Activated T-helper 1 cell treated with anti-CD3 and anti-CD28 coated beads, Interleukin-12 subunit alpha, Interleukin-12 subunit beta, Interleukin-2, Interleukin-4 antibody, amounts not matched to agents 30 ng/mL and 10 ng/mL and 1 ng/mL, durations not matched to agents 14 hours and 24 hours and 36 hours (primary cell): ENCODE measurements around the gene HK1. TPM values are rescaled to one million over a fixed set of nuclear protein-coding genes. Genes with fewer than 3 reads are reported as not detected.

Experiments
- DNase-seq: peaks from one replicate; pipeline ENCODE4 v3.0.0; 2021; ENCODE audit warnings: low spot score
- H3K27ac Mint-ChIP-seq: one replicate; pipeline ENCODE4 v1.8.0; 2021; ENCODE audit warnings: mild to moderate bottlenecking, mixed read lengths
- H3K27me3 Mint-ChIP-seq: one replicate; pipeline ENCODE4 v1.8.0; 2022; ENCODE audit warnings: mild to moderate bottlenecking, moderate library complexity, mixed read lengths; ENCODE audit not compliant: insufficient read depth
- H3K36me3 Mint-ChIP-seq: one replicate; pipeline ENCODE4 v1.8.0; 2021; ENCODE audit warnings: low read depth, mixed read lengths
- H3K4me1 Mint-ChIP-seq: one replicate; pipeline ENCODE4 v1.8.0; 2021; ENCODE audit warnings: low read depth, mixed read lengths
- H3K4me3 Mint-ChIP-seq: one replicate; pipeline ENCODE4 v1.8.0; 2021; ENCODE audit warnings: mild to moderate bottlenecking, moderate library complexity, mixed read lengths
- H3K9me3 Mint-ChIP-seq: one replicate; pipeline ENCODE4 v1.8.0; 2021; ENCODE audit warnings: mixed read lengths
- intact Hi-C: fragments of 100-400 bp; cut with micrococcal nuclease; formaldehyde crosslinking; loops from one replicate; pipeline ENCODE4 v1.15.1; 2024
- total RNA-seq: library from RNA; stranded (reverse); gene quantifications from 2 replicates; pipeline ENCODE4 v1.2.3, GENCODE V29; 2022

HK1 gene
- 155 and 161 TPM in 2 replicates for total RNA-seq

- peaks cover 10% of the 10 kb centered on the region for H3K27me3 Mint-ChIP-seq
- H3K27ac Mint-ChIP-seq, result no peak within 1 kb of the TSS
- no peaks in the 10 kb centered on the region for H3K9me3 Mint-ChIP-seq
- H3K36me3 Mint-ChIP-seq, result no peaks in the 10 kb centered on the region
- H3K4me3 Mint-ChIP-seq, result no peak within 1 kb of the TSS
- no peaks in the 10 kb centered on the region for H3K4me1 Mint-ChIP-seq
- intact Hi-C loops, result no loop called here
- DNase-seq, result no peak
Observed at GRCh38 chr10:69278446-69278963, at the start of gene HK1. Gene HK1 (plus strand): TSS chr10:69278496.

GRCh38 chr10:69229616-69229916 lies 48.7 kb upstream of the HK1 start:
- Mint-ChIP-seq H3K9me3 (no peaks in the 10 kb centered on the region), H3K4me1 (peaks cover 72% of the 10 kb centered on the region), H3K4me3 (peak overlapping the region; percentile 82), H3K27ac (peak overlapping the region; percentile 93), H3K27me3 (no peaks in the 10 kb centered on the region), H3K36me3 (no peaks in the 10 kb centered on the region)
- no peak for DNase-seq
- intact Hi-C loops, result no loop called here

- H3K4me1 Mint-ChIP-seq, result peaks cover 67% of the 10 kb centered on the region
- H3K27ac Mint-ChIP-seq, result peak overlapping the region; percentile 93
- no peaks in the 10 kb centered on the region for H3K9me3 Mint-ChIP-seq
- H3K27me3 Mint-ChIP-seq, result no peaks in the 10 kb centered on the region
- intact Hi-C loops, result no loop called here
- no peaks in the 10 kb centered on the region for H3K36me3 Mint-ChIP-seq
- no peak for DNase-seq
- no peak overlapping the region for H3K4me3 Mint-ChIP-seq
Observed at GRCh38 chr10:69230128-69230527, 48.2 kb upstream of the HK1 start.

DNA sequence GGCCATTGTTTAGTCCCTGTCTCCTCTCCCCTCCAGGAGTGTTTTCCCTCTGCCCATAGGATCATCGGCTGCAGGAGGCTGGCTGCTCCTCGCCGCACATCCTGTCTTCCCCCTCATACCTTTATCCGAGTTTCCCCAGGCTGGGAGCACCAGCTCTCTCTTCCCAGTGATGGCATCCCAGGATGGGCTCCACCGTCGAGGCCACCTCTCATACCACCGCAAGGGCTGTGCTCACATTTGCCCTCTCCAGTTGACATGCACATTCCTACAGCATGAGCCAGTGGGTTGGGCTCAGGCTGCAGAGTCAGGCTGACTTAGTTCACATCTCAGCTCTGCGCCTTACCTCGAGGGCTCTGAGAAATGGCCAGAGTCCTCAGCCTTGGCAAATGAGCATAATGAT lies 46.0 kb upstream of the HK1 start:
- no peaks in the 10 kb centered on the region for H3K36me3 Mint-ChIP-seq
- no peaks in the 10 kb centered on the region for H3K27me3 Mint-ChIP-seq
- H3K9me3 Mint-ChIP-seq, result no peaks in the 10 kb centered on the region
- intact Hi-C loops, result no loop called here
- DNase-seq, result no peak
- H3K27ac Mint-ChIP-seq, result peak overlapping the region; percentile 14
- H3K4me3 Mint-ChIP-seq, result no peak overlapping the region
- H3K4me1 Mint-ChIP-seq, result peaks cover 55% of the 10 kb centered on the region

DNA sequence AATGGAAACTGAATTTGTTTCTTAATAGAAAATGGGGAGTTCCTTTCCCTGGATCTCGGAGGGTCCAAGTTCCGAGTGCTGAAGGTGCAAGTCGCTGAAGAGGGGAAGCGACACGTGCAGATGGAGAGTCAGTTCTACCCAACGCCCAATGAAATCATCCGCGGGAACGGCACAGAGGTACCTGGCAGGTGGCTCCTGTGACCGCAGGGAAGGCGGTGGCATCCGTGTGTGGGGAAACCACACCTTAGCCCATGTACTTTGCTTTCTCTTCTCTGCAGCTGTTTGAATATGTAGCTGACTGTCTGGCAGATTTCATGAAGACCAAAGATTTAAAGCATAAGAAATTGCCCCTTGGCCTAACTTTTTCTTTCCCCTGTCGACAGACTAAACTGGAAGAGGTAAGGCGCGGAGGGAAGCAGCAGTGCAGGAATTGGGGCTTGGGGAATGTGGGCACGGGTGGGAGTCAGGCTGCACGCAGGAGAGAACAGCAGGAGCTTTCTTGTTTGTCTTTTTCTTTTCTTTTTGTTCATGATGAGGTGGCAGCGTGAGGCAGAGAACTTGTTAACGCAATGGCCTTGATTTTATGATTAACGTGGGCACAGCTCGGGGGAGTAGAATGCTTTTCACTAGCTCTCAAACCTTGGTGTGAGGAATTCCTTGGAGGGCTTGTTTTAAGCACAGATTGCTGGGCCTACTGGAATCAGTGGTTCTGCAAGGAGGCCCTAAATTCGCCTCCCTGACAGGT lies 45.4 kb upstream of the HK1 start:
- Mint-ChIP-seq H3K4me3 (peak overlapping the region; percentile 40), H3K27ac (peak overlapping the region; percentile 10), H3K4me1 (peaks cover 55% of the 10 kb centered on the region), H3K27me3 (no peaks in the 10 kb centered on the region), H3K36me3 (no peaks in the 10 kb centered on the region), H3K9me3 (no peaks in the 10 kb centered on the region)
- intact Hi-C loops, result no loop called here
- peak; percentile 10 for DNase-seq

DNA sequence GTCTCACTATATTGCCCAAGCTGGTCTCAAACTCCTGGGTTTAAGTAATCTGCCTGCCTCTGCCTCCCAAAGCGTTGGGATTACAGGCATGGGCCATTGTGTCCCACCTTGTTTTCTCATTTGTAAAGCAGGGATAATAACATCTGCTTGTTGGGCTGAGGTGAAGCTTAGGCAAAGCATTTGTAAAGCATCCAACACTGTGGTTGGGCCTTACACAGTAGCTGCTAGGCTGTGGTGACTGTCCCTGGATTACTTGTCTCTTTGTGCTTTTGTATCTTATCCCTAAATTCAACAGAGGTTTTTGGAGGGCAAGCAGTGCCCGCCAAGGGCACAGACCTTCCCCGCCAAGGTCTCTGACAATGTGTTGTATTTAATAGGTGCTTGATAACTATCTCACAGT lies 43.8 kb upstream of the HK1 start:
- H3K27me3 Mint-ChIP-seq, result no peaks in the 10 kb centered on the region
- peaks cover 40% of the 10 kb centered on the region for H3K4me1 Mint-ChIP-seq
- no peak for DNase-seq
- H3K4me3 Mint-ChIP-seq, result no peak overlapping the region
- H3K27ac Mint-ChIP-seq, result no peak overlapping the region
- H3K36me3 Mint-ChIP-seq, result no peaks in the 10 kb centered on the region
- no peaks in the 10 kb centered on the region for H3K9me3 Mint-ChIP-seq
- intact Hi-C loops, result no loop called here

DNA sequence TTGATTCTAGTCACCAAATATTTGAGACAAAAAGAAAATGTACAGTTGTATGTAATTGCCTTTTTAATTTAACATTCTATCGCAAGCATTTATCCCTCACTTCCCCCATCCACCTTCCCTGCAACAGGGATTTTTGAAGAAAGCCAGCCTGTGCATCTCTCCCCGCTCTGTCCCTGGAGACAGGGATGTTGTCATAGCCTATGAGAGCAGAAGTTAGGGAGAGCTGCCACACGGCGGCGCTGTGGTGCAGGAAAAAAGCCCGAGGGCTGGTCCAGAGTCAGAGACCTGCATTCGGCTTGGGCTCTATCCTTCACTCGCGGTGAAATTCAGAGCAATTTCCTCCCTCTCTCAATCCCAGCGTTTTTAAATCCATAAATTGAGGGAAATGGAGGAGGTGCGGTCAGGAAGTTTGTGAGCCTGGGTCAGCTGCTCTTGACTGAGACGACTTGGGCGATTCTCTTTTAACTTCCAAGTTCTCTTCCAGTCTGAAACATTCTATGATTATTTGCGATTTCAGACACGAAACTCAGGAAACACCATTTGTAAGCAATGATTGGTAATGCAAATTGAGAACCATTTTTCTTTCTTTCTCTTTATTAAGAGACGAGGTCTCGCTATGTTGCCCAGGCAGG lies 40.7 kb upstream of the HK1 start:
- DNase-seq, result peak; percentile 78
- H3K4me1 Mint-ChIP-seq, result peaks cover 15% of the 10 kb centered on the region
- H3K9me3 Mint-ChIP-seq, result no peaks in the 10 kb centered on the region
- no peak overlapping the region for H3K27ac Mint-ChIP-seq
- intact Hi-C loops, result loop anchor here (1.0 to 5.0 kb wide), 7 partner anchors 15 to 270 kb away; no protein-coding TSS in a partner anchor
- peaks cover 2% of the 10 kb centered on the region for H3K27me3 Mint-ChIP-seq
- no peaks in the 10 kb centered on the region for H3K36me3 Mint-ChIP-seq
- no peak overlapping the region for H3K4me3 Mint-ChIP-seq

DNA sequence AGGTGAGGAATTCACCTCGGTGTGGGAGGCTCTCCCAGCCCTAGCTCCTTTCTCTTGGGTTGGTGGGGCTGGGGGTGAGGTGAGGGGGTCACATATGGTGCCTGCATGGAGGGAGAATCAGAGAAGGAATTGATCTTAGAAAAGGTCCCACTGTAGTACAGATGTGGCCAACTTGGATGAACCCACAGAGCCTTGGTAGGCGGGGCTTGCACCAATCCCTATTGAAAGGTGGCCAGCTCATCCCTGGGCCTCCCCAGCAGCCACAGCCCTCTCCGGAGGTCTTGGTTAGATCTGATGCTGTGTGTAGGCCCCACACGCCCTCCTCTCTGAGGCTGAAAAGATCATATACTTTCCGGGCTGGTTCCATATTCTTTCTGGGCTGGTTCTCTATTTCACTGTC lies 39.2 kb upstream of the HK1 start:
- H3K9me3 Mint-ChIP-seq, result no peaks in the 10 kb centered on the region
- H3K27ac Mint-ChIP-seq, result no peak overlapping the region
- no peak for DNase-seq
- H3K4me3 Mint-ChIP-seq, result no peak overlapping the region
- no peaks in the 10 kb centered on the region for H3K36me3 Mint-ChIP-seq
- intact Hi-C loops, result loop anchor here (5.0 kb wide), 1 partner anchor 48 kb away; no protein-coding TSS in a partner anchor
- H3K4me1 Mint-ChIP-seq, result peaks cover 7% of the 10 kb centered on the region
- H3K27me3 Mint-ChIP-seq, result peaks cover 2% of the 10 kb centered on the region

DNA sequence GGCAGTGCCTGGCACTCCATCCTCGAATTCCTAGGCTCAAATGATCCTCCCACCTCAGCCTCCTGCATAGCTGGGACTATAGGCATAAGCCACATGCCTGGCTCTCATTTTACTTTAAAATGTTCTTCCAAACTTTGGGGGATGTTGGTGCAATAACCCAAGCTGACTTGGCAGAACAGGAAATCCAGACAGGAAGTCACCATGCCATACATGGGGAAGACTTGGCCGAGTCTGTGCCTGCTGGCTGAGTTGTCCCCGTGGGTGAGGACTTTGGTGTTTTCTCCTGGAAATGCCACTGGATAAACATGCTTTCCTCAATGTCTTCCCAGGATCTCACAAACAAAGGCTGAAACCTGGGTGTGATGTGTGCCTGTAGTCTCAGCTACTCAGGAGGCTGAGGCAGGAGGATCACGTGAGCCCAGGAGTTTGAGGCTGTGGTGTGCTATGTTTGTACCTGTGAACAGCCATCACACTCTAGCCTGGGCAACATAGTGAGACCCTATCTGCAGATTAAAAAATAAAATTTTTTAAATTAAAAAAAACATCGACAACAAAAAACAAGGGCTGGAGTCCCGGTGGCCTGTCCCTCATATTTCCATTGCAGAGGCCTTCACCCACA lies 38.4 kb upstream of the HK1 start:
- Mint-ChIP-seq H3K9me3 (no peaks in the 10 kb centered on the region), H3K4me1 (peaks cover 7% of the 10 kb centered on the region), H3K36me3 (no peaks in the 10 kb centered on the region), H3K27ac (no peak overlapping the region), H3K4me3 (no peak overlapping the region), H3K27me3 (peaks cover 2% of the 10 kb centered on the region)
- no peak for DNase-seq
- intact Hi-C loops, result loop anchor here (5.0 kb wide), 1 partner anchor 47 kb away; no protein-coding TSS in a partner anchor

DNA sequence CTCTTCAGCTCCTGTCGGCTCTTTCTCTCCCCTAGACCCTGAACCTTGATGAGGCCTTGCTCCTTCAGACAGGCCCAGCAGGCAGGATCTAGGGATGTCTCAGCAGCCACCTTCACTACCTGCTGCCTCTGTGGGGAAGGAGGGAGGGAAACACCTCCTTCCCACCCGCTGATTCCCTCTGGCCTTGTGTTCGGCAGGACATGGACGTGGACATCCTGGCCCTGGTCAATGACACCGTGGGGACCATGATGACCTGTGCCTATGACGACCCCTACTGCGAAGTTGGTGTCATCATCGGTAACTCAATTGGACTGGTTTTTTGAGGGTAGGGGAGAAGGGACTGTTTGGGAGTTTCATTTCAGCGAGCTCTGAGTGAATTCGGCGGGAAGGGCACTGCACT lies 37.8 kb upstream of the HK1 start:
- H3K27me3 Mint-ChIP-seq, result peaks cover 2% of the 10 kb centered on the region
- no peaks in the 10 kb centered on the region for H3K36me3 Mint-ChIP-seq
- H3K9me3 Mint-ChIP-seq, result no peaks in the 10 kb centered on the region
- DNase-seq, result no peak
- no peak overlapping the region for H3K27ac Mint-ChIP-seq
- intact Hi-C loops, result no loop called here
- H3K4me1 Mint-ChIP-seq, result peaks cover 7% of the 10 kb centered on the region
- H3K4me3 Mint-ChIP-seq, result no peak overlapping the region

DNA sequence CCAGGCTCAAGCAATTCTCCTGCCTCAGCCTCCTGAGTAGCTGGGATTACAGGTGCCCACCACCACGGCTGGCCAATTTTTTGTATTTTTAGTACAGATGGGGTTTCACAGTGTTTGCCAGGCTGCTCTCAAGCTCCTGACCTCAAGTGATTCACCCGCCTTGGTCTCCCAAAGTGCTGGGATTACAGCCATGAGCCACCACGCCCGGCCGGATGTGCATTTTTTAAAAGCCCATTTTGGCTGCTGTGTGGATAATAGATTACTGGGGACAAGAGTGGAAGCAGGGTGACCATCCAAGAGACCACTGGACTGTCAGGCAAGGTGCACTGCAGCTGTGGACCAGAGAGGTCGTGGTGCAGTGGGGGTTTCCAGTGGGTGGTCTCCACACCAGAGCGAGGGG lies 36.7 kb upstream of the HK1 start:
- Mint-ChIP-seq H3K36me3 (no peaks in the 10 kb centered on the region), H3K27ac (no peak overlapping the region), H3K4me1 (peaks cover 7% of the 10 kb centered on the region), H3K27me3 (peaks cover 2% of the 10 kb centered on the region), H3K9me3 (no peaks in the 10 kb centered on the region), H3K4me3 (no peak overlapping the region)
- intact Hi-C loops, result no loop called here
- DNase-seq, result no peak

DNA sequence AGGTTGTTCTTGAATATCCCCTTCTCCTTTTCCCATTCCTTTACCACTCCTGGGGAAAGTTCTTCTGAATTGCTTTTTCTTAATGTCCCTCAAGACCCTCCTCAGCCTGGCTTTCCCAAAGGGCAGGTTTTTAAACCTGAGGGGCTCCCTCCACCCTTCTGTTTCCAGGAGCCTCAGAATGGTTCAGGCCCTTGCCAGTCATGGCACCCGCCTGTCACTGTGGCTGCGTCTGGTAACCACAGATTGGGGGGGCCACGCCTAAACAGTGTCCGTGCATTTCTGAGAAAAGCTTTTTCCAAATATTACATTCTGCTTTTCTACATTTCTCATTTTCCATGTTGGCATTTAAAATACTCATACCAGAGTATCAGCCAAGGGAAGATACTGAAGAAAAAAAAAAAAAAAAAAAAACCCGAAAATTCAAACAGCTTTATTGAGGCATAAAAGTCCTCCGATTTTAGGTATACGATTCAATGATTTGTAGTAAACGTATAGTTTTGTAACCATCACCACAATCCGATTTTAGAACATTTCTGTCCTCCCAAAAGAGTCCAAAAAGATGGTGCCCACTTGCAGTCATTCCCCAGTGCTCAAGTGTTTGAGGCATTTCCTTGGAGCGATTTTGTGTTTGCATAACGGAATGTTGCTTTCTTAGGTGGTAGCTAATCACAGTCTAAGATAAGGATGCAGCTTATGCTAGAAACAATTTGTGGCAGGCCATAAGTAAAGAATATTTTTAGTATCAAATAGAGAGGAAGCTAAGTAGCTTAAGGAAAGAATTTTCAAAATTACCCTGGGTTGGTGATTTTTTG lies 36.0 kb upstream of the HK1 start:
- Mint-ChIP-seq H3K27me3 (peaks cover 2% of the 10 kb centered on the region), H3K4me1 (peaks cover 7% of the 10 kb centered on the region), H3K4me3 (no peak overlapping the region), H3K9me3 (no peaks in the 10 kb centered on the region), H3K27ac (no peak overlapping the region), H3K36me3 (no peaks in the 10 kb centered on the region)
- no peak for DNase-seq
- intact Hi-C loops, result no loop called here
